Right renal pelvis (tissue), 4 donors: ENCODE measurements around the gene TAF4B. TPM values are rescaled to one million over a fixed set of nuclear protein-coding genes. Genes with fewer than 3 reads are reported as not detected.

Experiments
- polyA plus RNA-seq, 4 donors: library from polyadenylated mRNA; unstranded; fragments of 120-200 nt; gene quantifications; one replicate each; pipeline ENCODE4 v1.2.1, GENCODE V29; 2013; ENCODE audit not compliant: insufficient read length in 4 of 4

Gene TAF4B
- polyA plus RNA-seq, 4 donors, result 4.2 to 6.0 (median 5.2) TPM

Other genes with a start within 250 kb of the TAF4B start
- 100 to 1,000 TPM in 3 of 4 donors, 10 to 100 TPM in 1; 77.1 to 110 (median 106) TPM for gene SS18, start 135.8 kb upstream of the TAF4B start, polyA plus RNA-seq
- gene PSMA8, start 92.6 kb upstream of the TAF4B start, polyA plus RNA-seq, result not detected